Body of pancreas (tissue), 4 donors: ENCODE measurements around the gene ZNF407.

Experiments
- CTCF ChIP-seq, 7 experiments: fragments of 450-650 bp in 4 of 7; fragments of 200-600 bp in 3 of 7; sonication (generic) in 3 of 7; IDR thresholded peaks; one replicate each; pipeline ENCODE4 v1.5.1; 2016 to 2019; ENCODE audit warnings: antibody characterized with exemption in 7 of 7
- POLR2A ChIP-seq, 3 donors: fragments of 450-650 bp; IDR thresholded peaks; one replicate each; pipeline ENCODE4 v1.6.1; 2016; ENCODE audit warnings: antibody characterized with exemption in 3 of 3, mild to moderate bottlenecking in 2 of 3

GRCh38 chr18:74633652-74634352 is 36.1 kb downstream of the ZNF407 start:
- no peak for TF ChIP-seq CTCF (IDR thresholded peaks at IDR 0.05)
- TF ChIP-seq POLR2A (IDR thresholded peaks at IDR 0.05): no peak
